Sigmoid colon (tissue), 7 donors: Measurements from ENCODE around the gene SLC4A7. TPM values are rescaled to one million over a fixed set of nuclear protein-coding genes. Genes with fewer than 3 reads are reported as not detected.
"Not testable (repeated sequence)": the region's sequence is repeated elsewhere in the genome, so short reads cannot be mapped to it uniquely, and the experiment has no call there.

Source experiments
- DNase-seq: peaks from one replicate; pipeline ENCODE4 v3.0.0-alpha.2; 2019
- H3K27ac ChIP-seq, 4 donors: fragments of 200-600 bp; sonication (generic); one replicate each; pipeline ENCODE4 v1.5.1; 2016 to 2019; ENCODE audit warnings: mild to moderate bottlenecking in 1 of 4
- H3K27me3 ChIP-seq, 3 donors: fragments of 200-600 bp; sonication (generic); one replicate each; pipeline ENCODE4 v1.5.1; 2019; ENCODE audit warnings: mild to moderate bottlenecking in 1 of 3
- H3K36me3 ChIP-seq, 4 donors: fragments of 200-600 bp; sonication (generic); one replicate each; pipeline ENCODE4 v1.5.1; 2016 to 2019
- H3K4me1 ChIP-seq, 4 donors: fragments of 200-600 bp; sonication (generic); one replicate each; pipeline ENCODE4 v1.5.1; 2017 to 2019
- H3K4me3 ChIP-seq, 4 donors: fragments of 200-600 bp; sonication (generic); one replicate each; pipeline ENCODE4 v1.5.1; 2017 to 2019; ENCODE audit warnings: mild to moderate bottlenecking in 2 of 4, moderate library complexity in 1 of 4
- H3K9me3 ChIP-seq, 4 donors: fragments of 200-600 bp in 3 of 4; sonication (generic) in 3 of 4; one replicate each; pipeline versions ENCODE4 v1.5.1 to v1.6.1; 2013 to 2019
- CTCF ChIP-seq, 4 experiments: fragments of 450-650 bp in 3 of 4; fragments of 200-600 bp in 1 of 4; IDR thresholded peaks; one replicate each; pipeline ENCODE4 v1.5.1; 2016 to 2019; ENCODE audit warnings: antibody characterized with exemption in 4 of 4, mild to moderate bottlenecking in 3 of 4, moderate library complexity in 2 of 4
- EP300 ChIP-seq, 4 donors: sonication (generic); formaldehyde crosslinking; IDR thresholded peaks; one replicate each; pipeline ENCODE4 v1.6.1; 2017; ENCODE audit warnings: antibody characterized with exemption in 4 of 4
- POLR2A ChIP-seq, 2 donors: fragments of 450-650 bp; IDR thresholded peaks; one replicate each; pipeline ENCODE4 v1.6.1; 2016; ENCODE audit warnings: antibody characterized with exemption in 2 of 2, mild to moderate bottlenecking in 2 of 2, moderate library complexity in 2 of 2
- POLR2AphosphoS5 ChIP-seq, 4 donors: sonication (generic); formaldehyde crosslinking; IDR thresholded peaks; one replicate each; pipeline ENCODE4 v1.6.1; 2017; ENCODE audit warnings: antibody characterized with exemption in 4 of 4
- whole genome bisulfite sequencing, 2 donors: extraction: QIAGEN DNeasy Blood & Tissue Kit; methylation state at CpG; one replicate each; pipeline ENCODE4 v1.1.7; 2013; 5-methylcytosine and 5-hydroxymethylcytosine counted together
- intact Hi-C: fragments of 100-400 bp; cut with DNase I; formaldehyde crosslinking; loops from one replicate; pipeline ENCODE4 v1.15.1; 2023
- polyA plus RNA-seq, 3 donors: library from polyadenylated mRNA; stranded (reverse); fragments of 200-250 nt; gene quantifications; one replicate each; pipeline ENCODE4 v1.2.3, GENCODE V29; 2013
- total RNA-seq, 4 donors: library from RNA; depleted of rRNA; stranded (reverse); fragments of >200 nt; gene quantifications; one replicate each; pipeline ENCODE4 v1.1.0, GENCODE V29; 2016
- donor health status: healthy with polysubstance abuse.
- donor health status: Bipolar disorder and iron deficiency.
- donor health status: healthy.

Gene SLC4A7
- total and polyA plus RNA-seq, 7 donors = 1.6 to 91.0 (median 63.8) TPM

DNA sequence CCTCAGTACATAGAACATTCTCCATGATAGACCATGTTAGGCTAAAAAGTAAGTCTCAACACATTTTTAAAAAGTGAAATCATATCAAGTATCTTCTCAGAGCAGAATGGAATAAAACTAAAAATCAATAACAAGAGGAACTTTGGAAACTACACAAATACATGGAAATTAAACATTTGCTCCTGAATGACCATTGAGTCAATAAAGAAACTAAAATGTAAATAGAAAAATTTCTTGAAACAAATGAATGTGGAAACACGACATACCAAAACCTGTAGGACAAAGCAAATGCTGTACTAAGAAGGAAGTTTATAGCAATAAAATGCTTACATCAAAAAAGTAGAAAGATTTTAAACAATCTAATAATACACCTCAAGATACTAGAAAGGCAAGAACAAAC, 148.6 kb downstream of the SLC4A7 start:
- intact Hi-C loops = no loop called here
- WGBS, 2 donors = 18 to 67% methylated on average over 1 of the region's 1 CpG

DNA sequence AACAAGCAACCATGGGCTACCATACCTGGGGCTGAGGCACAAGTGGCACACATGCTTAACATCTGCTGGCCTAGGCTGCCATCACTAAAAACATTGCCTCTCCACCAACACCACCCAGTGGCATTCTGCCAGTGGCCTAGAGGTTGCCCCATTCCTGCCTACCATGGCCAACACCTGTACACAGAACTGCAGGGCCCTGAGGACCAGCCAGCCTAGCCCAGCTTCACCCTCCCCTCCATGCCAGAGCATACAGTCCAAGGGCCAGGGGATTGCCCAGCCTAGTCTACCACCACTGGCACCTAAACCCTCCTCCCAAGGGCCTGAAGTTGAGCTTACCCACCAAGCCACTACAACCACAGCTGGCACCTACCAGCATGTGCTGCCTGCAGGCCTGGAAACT, 150.3 kb downstream of the SLC4A7 start:
- TF ChIP-seq POLR2AphosphoS5 (IDR thresholded peaks at IDR 0.05) = no peak
- no peak for TF ChIP-seq POLR2A (IDR thresholded peaks at IDR 0.05)
- TF ChIP-seq CTCF (IDR thresholded peaks at IDR 0.05) = no peak
- TF ChIP-seq EP300 (IDR thresholded peaks at IDR 0.05) = no peak
- Histone ChIP-seq H3K36me3 (no peaks in the 10 kb centered on the region), H3K27ac (no peak overlapping the region), H3K4me3 (no peak overlapping the region), H3K27me3 (no peaks in the 10 kb centered on the region), H3K4me1 (no peaks in the 10 kb centered on the region), H3K9me3 (no peaks in the 10 kb centered on the region)
- intact Hi-C loops = no loop called here
- peak; percentile 64 for DNase-seq

More for the DNA sequence above, 148.6 kb downstream of the SLC4A7 start:
- TF ChIP-seq EP300 (IDR thresholded peaks at IDR 0.05) (no peak), POLR2A (IDR thresholded peaks at IDR 0.05) (no peak), CTCF (IDR thresholded peaks at IDR 0.05) (no peak), POLR2AphosphoS5 (IDR thresholded peaks at IDR 0.05) (no peak)
- Histone ChIP-seq H3K4me3 (no peak overlapping the region), H3K4me1 (peaks cover 0 to 4% (median under 1%) of the 10 kb centered on the region in 4 donors), H3K36me3 (no peaks in the 10 kb centered on the region), H3K9me3 (no peaks in the 10 kb centered on the region), H3K27ac (no peak overlapping the region), H3K27me3 (no peaks in the 10 kb centered on the region)
- DNase-seq = no peak

- intact Hi-C loops, DNase-seq: not testable (repeated sequence)
- 98 to 99% methylated on average over 4 of the region's 4 CpGs for WGBS, 2 donors
These were observed 155.0 kb downstream of the SLC4A7 start for GRCh38 chr3:27328982-27329762.

GRCh38 chr3:27326629-27327545, 157.3 kb downstream of the SLC4A7 start:
- intact Hi-C loops = no loop called here
- Histone ChIP-seq H3K4me1 (peaks cover 0 to 55% (median 43%) of the 10 kb centered on the region in 4 donors), H3K4me3 (no peak overlapping the region), H3K27me3 (no peaks in the 10 kb centered on the region), H3K36me3 (no peaks in the 10 kb centered on the region), H3K27ac (peak overlapping the region; percentile 70 to 82 (median 78)), H3K9me3 (no peaks in the 10 kb centered on the region)
- DNase-seq = peak; percentile 86
- peak in 2 of 4 donors; percentile 40 to 42 for TF ChIP-seq EP300 (IDR thresholded peaks at IDR 0.05)
- TF ChIP-seq POLR2A (IDR thresholded peaks at IDR 0.05) = no peak
- TF ChIP-seq POLR2AphosphoS5 (IDR thresholded peaks at IDR 0.05) = peak; percentile 25 to 73 (median 56)
- no peak for TF ChIP-seq CTCF (IDR thresholded peaks at IDR 0.05)
- 87 to 90% methylated on average over 8 of the region's 8 CpGs for WGBS, 2 donors

More at GRCh38 chr3:27328982-27329762, 155.0 kb downstream of the SLC4A7 start:
- not testable (repeated sequence) for H3K9me3 ChIP-seq, H3K4me3 ChIP-seq, H3K36me3 ChIP-seq, H3K27me3 ChIP-seq
- peaks cover 0 to 42% (median 35%) of the 10 kb centered on the region in 4 donors for H3K4me1 ChIP-seq
- peak overlapping the region in 2 of 4 donors; percentile 82 for H3K27ac ChIP-seq

GRCh38 chr3:27326202-27326601, 158.0 kb downstream of the SLC4A7 start:
- H3K36me3 ChIP-seq = no peaks in the 10 kb centered on the region
- no peak overlapping the region for H3K4me3 ChIP-seq
- DNase-seq = no peak
- H3K9me3 ChIP-seq = no peaks in the 10 kb centered on the region
- H3K4me1 ChIP-seq = peaks cover 0 to 60% (median 49%) of the 10 kb centered on the region in 4 donors
- H3K27me3 ChIP-seq = no peaks in the 10 kb centered on the region
- intact Hi-C loops = no loop called here
- 82 to 94% methylated on average over 1 of the region's 1 CpG for WGBS, 2 donors
- no peak for TF ChIP-seq CTCF (IDR thresholded peaks at IDR 0.05)
- TF ChIP-seq POLR2A (IDR thresholded peaks at IDR 0.05) = no peak
- no peak for TF ChIP-seq EP300 (IDR thresholded peaks at IDR 0.05)
- peak overlapping the region; percentile 70 to 82 (median 78) for H3K27ac ChIP-seq
